ENCODE measurements around the gene PRLHR. TPM values are rescaled to one million over a fixed set of nuclear protein-coding genes. Genes with fewer than 3 reads are reported as not detected.

The PRLHR gene
- total RNA-seq, 1 experiment from 2014 or later = not detected

DNA sequence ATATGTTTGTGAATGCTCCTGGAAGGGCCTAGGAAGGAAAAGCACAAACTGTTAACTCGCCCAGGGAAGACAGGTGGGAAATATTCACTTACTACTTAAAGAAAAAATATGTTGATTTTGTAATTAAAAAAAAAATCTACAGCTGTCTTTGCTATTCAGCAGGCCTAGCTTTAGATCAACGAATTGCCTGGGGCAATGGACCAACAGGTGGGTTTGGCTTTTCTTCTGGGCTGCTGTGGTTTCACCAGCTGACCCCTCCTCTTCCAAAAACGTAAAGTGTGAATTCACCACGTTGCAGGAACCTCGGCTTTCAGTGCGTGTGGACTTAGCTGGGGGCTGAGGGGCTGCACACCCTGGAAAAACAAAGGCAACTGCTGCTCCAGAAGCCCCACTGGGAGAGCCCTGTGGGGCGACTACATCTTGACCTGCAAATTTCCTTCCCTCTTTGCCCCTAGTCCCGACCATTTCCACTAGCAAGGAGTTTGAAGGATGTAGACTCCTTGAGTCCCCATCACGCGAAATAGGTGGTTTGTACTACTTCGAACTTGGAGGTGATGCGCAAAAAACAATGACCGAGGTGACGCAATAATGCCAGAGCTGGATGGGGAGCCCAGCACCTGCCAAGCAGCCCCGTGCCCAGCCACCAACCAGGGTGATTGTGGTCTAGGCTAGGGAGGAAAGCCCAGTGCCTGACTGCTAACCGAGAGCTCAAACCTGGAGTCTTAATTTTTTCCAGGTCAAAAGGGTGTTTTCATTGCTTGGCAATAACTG, 7.4 kb downstream of the PRLHR start:
- no peaks in the 10 kb centered on the region for H3K36me3 Mint-ChIP-seq
- ChIA-PET POLR2A (no interaction called here), CTCF (interaction anchor here (0.8 to 2.0 kb wide), 3 partner anchors 9 to 133 kb away, joined by 3 to 6 read pairs (median 3); no protein-coding TSS in a partner anchor)
- peaks cover 9% of the 10 kb centered on the region; the same call in 1 of the 2 replicates for H3K4me1 Mint-ChIP-seq
- DNase-seq (ENCODE audit: low spot score) (no peak), ATAC-seq (no peak)
- H3K27me3 Mint-ChIP-seq (ENCODE audit: low read depth) = peaks cover 14% of the 10 kb centered on the region
- H3K4me3 Mint-ChIP-seq = no peak overlapping the region
- H3K9me3 Mint-ChIP-seq = no peaks in the 10 kb centered on the region
- TF ChIP-seq, protein P1, sequence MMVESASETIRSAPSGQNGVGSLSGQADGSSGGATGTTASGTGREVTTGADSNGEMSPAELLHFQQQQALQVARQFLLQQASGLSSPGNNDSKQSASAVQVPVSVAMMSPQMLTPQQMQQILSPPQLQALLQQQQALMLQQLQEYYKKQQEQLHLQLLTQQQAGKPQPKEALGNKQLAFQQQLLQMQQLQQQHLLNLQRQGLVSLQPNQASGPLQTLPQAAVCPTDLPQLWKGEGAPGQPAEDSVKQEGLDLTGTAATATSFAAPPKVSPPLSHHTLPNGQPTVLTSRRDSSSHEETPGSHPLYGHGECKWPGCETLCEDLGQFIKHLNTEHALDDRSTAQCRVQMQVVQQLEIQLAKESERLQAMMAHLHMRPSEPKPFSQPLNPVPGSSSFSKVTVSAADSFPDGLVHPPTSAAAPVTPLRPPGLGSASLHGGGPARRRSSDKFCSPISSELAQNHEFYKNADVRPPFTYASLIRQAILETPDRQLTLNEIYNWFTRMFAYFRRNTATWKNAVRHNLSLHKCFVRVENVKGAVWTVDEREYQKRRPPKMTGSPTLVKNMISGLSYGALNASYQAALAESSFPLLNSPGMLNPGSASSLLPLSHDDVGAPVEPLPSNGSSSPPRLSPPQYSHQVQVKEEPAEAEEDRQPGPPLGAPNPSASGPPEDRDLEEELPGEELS (CRISPR knock-in tag; IDR thresholded peaks at IDR 0.05) = no peak
- TF ChIP-seq ZNF263 (CRISPR knock-in tag; IDR thresholded peaks at IDR 0.05; ENCODE audit: low read depth) (no peak), HMGXB4 (CRISPR knock-in tag; IDR thresholded peaks at IDR 0.05) (no peak), JAZF1 (CRISPR knock-in tag; IDR thresholded peaks at IDR 0.05) (no peak), MAX (CRISPR knock-in tag; IDR thresholded peaks at IDR 0.05) (no peak), RORB (CRISPR knock-in tag; IDR thresholded peaks at IDR 0.05) (no peak), ZNF423 (CRISPR knock-in tag; IDR thresholded peaks at IDR 0.05) (no peak), SOX15 (CRISPR knock-in tag; IDR thresholded peaks at IDR 0.05) (no peak), NR2C2 (CRISPR knock-in tag; IDR thresholded peaks at IDR 0.05) (no peak), ZNF396 (CRISPR knock-in tag; IDR thresholded peaks at IDR 0.05; ENCODE audit: borderline replicate concordance) (no peak), KAT7 (CRISPR knock-in tag; IDR thresholded peaks at IDR 0.05; ENCODE audit: borderline replicate concordance) (no peak), ZMAT4 (CRISPR knock-in tag; IDR thresholded peaks at IDR 0.05) (no peak), ELF4 (CRISPR knock-in tag; IDR thresholded peaks at IDR 0.05; ENCODE audit: low read depth) (no peak), ZNF671 (CRISPR knock-in tag; IDR thresholded peaks at IDR 0.05) (no peak)
- TF ChIP-seq, protein P2, sequence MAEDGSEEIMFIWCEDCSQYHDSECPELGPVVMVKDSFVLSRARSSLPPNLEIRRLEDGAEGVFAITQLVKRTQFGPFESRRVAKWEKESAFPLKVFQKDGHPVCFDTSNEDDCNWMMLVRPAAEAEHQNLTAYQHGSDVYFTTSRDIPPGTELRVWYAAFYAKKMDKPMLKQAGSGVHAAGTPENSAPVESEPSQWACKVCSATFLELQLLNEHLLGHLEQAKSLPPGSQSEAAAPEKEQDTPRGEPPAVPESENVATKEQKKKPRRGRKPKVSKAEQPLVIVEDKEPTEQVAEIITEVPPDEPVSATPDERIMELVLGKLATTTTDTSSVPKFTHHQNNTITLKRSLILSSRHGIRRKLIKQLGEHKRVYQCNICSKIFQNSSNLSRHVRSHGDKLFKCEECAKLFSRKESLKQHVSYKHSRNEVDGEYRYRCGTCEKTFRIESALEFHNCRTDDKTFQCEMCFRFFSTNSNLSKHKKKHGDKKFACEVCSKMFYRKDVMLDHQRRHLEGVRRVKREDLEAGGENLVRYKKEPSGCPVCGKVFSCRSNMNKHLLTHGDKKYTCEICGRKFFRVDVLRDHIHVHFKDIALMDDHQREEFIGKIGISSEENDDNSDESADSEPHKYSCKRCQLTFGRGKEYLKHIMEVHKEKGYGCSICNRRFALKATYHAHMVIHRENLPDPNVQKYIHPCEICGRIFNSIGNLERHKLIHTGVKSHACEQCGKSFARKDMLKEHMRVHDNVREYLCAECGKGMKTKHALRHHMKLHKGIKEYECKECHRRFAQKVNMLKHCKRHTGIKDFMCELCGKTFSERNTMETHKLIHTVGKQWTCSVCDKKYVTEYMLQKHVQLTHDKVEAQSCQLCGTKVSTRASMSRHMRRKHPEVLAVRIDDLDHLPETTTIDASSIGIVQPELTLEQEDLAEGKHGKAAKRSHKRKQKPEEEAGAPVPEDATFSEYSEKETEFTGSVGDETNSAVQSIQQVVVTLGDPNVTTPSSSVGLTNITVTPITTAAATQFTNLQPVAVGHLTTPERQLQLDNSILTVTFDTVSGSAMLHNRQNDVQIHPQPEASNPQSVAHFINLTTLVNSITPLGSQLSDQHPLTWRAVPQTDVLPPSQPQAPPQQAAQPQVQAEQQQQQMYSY (CRISPR knock-in tag; IDR thresholded peaks at IDR 0.05) = no peak
- TF ChIP-seq, protein P3, sequence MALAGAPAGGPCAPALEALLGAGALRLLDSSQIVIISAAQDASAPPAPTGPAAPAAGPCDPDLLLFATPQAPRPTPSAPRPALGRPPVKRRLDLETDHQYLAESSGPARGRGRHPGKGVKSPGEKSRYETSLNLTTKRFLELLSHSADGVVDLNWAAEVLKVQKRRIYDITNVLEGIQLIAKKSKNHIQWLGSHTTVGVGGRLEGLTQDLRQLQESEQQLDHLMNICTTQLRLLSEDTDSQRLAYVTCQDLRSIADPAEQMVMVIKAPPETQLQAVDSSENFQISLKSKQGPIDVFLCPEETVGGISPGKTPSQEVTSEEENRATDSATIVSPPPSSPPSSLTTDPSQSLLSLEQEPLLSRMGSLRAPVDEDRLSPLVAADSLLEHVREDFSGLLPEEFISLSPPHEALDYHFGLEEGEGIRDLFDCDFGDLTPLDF (CRISPR knock-in tag; IDR thresholded peaks at IDR 0.05) = no peak
- TF ChIP-seq, protein P4, sequence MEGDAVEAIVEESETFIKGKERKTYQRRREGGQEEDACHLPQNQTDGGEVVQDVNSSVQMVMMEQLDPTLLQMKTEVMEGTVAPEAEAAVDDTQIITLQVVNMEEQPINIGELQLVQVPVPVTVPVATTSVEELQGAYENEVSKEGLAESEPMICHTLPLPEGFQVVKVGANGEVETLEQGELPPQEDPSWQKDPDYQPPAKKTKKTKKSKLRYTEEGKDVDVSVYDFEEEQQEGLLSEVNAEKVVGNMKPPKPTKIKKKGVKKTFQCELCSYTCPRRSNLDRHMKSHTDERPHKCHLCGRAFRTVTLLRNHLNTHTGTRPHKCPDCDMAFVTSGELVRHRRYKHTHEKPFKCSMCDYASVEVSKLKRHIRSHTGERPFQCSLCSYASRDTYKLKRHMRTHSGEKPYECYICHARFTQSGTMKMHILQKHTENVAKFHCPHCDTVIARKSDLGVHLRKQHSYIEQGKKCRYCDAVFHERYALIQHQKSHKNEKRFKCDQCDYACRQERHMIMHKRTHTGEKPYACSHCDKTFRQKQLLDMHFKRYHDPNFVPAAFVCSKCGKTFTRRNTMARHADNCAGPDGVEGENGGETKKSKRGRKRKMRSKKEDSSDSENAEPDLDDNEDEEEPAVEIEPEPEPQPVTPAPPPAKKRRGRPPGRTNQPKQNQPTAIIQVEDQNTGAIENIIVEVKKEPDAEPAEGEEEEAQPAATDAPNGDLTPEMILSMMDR (IDR thresholded peaks at IDR 0.05) = no peak
- TF ChIP-seq, protein P5, sequence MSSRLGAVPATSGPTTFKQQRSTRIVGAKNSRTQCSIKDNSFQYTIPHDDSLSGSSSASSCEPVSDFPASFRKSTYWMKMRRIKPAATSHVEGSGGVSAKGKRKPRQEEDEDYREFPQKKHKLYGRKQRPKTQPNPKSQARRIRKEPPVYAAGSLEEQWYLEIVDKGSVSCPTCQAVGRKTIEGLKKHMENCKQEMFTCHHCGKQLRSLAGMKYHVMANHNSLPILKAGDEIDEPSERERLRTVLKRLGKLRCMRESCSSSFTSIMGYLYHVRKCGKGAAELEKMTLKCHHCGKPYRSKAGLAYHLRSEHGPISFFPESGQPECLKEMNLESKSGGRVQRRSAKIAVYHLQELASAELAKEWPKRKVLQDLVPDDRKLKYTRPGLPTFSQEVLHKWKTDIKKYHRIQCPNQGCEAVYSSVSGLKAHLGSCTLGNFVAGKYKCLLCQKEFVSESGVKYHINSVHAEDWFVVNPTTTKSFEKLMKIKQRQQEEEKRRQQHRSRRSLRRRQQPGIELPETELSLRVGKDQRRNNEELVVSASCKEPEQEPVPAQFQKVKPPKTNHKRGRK (CRISPR knock-in tag; IDR thresholded peaks at IDR 0.05; ENCODE audit: borderline replicate concordance) = no peak
- H3K27ac Mint-ChIP-seq = no peak overlapping the region
